GM12874 (cell line): ENCODE data around the gene NTMT2.

Source experiments
- CTCF ChIP-seq: IDR thresholded peaks from 2 replicates; pipeline ENCODE4 v1.5.1; 2011; ENCODE audit warnings: low read depth, mild to moderate bottlenecking, control low read depth, low read length, moderate library complexity; ENCODE audit not compliant: insufficient read depth

NTMT2 gene

GRCh38 chr1:170145770-170146676 is at the start of gene NTMT2:
Gene NTMT2 (plus strand): TSS chr1:170145959. CDS start chr1:170146108, 149 bp downstream.
- no peak for TF ChIP-seq CTCF

- TF ChIP-seq CTCF = no peak
These were observed 49.6 kb upstream of the NTMT2 start for GRCh38 chr1:170095976-170096748.

GRCh38 chr1:170096806-170097340 is 48.9 kb upstream of the NTMT2 start:
- no peak for TF ChIP-seq CTCF

- no peak for TF ChIP-seq CTCF
These were observed 48.3 kb upstream of the NTMT2 start for GRCh38 chr1:170097449-170097948.

- no peak for TF ChIP-seq CTCF
These were observed 30.9 kb upstream of the NTMT2 start for GRCh38 chr1:170114906-170115305.

- TF ChIP-seq CTCF = no peak
These were observed 23.4 kb upstream of the NTMT2 start for GRCh38 chr1:170122366-170122765.

- TF ChIP-seq CTCF = no peak
These were observed 20.5 kb upstream of the NTMT2 start for GRCh38 chr1:170125269-170125668.
